SW480 (cell line): Measurements from ENCODE around the gene TAP1.
A peak's percentile ranks its signal among the peaks of the same experiment; 100 is the strongest.
"Not testable (repeated sequence)": the region's sequence is repeated elsewhere in the genome, so short reads cannot be mapped to it uniquely, and the experiment has no call there.

Source experiments
- DNase-seq: peaks from one replicate; pipeline ENCODE4 v3.0.0-alpha.2; 2016; ENCODE audit warnings: low spot score

The TAP1 gene

DNA sequence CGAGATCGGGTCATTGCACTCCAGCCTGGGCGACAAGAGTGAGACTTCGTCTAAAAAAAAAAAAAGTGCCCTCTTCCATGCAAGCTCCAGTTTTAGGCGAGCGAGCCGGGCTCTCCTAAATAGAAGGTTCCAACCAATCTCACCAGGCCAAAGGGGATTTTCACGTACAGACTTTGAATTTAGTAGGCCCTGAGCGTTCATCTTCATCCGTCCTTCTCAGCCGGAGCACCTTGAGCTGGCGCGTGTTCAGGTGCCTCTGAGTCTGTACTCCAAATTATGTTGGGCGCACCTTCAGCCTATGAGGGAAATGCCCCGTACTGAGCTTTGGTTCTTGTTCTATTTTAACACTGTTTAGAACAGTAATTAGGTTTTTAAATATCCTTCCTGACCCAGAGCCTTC is 14.1 kb downstream of the TAP1 start:
- DNase-seq: no peak

DNA sequence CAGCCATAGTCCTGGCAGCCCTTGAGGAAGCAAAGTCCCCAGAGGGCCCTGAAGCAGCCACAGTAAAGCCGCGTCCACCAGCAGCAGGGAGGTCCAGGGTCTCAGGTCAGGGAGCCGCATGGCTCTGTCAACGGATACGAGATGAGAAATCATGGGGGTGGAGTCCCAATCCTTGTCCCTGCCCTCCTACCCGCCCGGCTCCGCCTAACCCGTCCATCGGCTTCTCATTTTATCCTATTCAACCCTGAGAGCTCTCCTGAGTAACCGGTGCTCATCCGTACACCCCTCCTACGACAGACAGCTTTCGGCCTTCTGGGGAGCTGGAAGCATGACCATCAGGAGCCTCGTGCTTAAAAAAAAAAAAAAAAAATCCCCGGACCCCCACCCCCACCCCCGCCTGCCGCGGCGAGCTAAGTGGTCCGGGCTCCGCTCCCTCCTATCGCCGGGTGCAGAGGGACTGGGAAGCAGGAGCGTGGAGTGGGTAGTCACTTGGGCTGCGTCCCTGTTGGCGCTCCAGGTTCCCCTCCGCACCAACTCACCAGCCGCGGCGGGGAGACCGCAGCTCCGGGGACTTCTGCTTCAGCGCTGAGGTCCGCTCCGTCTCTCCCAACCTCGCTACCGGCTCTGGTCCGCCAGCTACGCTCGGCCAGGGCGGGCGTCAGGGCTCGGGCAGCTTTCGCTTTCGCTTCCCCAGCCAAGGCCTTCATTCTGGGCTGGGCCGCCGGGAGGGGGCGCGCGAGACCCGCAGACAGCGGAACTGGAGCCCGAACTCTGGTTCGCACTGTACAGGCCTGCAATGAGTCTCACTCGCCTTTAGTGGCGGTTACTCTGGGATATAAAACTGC is 15.2 kb downstream of the TAP1 start, which contains the start of gene TAP2:
TSS of gene TAP2 (minus strand) at position 626 of the 845 bp plus-strand sequence. CDS start at position 120, 506 bp downstream.
- peak; percentile 82 for DNase-seq

DNA sequence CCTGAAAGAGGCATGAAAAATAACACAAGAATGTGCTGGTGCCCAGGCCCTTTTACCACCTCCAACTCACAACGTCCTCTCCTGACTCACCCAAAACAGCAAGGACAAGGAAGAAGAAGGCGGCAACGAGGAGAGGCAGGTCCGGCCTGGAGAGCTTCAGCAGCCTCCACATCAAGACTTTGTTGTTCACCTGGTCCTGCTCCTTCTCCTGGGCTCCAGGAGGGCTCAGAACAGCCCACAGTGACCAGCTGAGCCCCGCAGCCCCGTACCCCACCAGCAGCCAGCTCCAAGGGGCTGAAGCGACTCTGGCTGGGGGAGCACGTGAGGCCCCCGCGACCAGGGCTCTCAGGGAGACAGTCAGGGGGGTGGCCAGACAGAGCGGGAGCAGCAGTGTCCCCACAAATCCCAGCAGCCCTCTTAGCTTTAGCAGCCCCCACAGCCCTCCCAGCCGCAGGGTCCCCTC is 15.8 kb downstream of the TAP1 start:
- peak; percentile 38 for DNase-seq

DNA sequence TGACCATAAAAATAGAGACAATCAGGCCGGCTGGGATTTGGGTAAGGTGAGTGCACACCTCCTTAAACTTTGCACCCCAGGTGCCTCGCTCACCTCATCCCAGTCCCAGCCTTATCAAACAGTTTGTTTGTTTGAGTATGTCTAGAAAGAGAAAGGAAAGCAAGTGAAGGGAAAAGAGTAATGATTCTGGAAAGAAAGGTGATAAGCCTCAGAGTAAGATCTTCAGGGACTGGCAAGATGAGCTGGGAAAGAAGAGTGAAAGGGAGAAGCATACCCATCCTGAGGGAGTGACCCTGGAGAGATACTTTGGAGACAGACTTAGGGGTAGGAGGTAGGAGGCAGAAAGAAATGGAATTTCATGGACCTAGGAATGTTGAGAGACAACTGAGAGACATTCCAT is 16.6 kb downstream of the TAP1 start:
- no peak for DNase-seq

DNA sequence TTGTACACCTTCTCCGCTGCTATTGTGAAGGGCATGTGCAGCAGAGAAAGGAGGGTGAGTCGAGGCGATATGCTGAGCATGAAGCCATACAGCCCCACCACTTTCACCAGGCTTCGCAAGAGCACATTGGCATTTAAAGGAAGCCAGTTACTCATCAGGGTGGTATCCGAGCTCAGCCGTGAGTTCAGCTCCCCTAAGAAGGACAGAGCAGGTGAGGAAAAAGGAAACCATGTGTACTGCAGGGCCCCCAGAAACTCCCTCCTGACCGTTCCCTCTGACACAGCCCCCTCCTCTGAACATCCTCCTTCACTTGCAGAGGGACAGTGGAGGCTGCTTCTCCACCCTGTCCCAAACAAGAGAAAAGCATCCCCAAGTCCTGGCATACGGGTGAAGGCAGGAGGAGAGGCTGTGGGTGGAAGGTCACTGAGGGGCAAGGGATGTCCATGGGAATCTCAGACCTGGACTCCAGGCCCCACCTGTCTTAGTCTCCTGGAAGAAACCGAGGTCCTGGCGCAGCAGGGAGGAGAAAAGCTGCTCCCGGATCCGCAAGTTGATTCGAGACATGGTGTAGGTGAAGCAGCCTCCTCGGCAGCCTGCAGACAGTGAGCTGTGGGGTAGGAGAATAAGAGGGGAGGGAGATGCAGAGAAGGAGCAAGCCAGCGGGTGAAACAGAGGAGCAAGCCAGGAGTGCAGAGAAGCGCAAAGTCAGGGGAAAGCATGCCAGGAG is 18.2 kb downstream of the TAP1 start:
- no peak for DNase-seq

DNA sequence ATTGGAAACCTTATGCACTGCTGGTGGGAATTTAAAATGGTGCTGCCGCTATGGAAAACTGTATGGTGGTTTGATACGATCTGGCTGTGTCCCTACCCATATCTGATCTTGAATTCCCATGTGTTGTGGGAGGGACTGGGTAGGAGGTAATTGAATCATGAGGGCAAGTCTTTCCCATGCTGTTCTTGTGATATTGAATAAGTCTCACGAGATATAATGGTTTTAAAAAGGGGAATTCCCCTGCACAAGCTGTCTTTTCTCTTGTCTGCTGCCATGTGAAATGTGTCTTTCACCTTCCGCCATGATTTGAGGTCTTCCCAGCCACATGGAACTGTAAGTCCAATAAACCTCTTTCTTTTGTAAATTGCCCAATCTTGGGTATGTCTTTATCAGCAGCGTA is 19.8 kb downstream of the TAP1 start:
- DNase-seq: no peak

DNA sequence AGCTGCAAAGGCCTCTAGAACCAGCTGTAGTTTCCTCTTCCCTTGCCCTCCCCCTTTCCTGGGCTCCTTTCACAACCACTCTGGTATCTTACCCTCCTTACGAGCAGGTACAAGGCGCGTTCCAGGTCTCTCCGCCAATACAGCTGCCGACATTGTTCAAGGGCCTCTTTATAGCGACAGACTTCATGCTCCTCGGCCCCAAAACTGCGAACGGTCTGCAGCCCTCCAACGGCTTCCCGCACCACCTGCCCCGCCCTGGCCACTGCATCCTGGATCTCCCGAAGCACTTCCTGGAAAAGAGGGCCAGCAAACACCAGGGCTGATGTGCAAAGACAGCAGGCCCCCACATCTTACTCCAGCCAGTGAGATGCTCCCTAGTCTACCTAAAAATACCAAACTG is 21.0 kb downstream of the TAP1 start:
- no peak for DNase-seq

DNA sequence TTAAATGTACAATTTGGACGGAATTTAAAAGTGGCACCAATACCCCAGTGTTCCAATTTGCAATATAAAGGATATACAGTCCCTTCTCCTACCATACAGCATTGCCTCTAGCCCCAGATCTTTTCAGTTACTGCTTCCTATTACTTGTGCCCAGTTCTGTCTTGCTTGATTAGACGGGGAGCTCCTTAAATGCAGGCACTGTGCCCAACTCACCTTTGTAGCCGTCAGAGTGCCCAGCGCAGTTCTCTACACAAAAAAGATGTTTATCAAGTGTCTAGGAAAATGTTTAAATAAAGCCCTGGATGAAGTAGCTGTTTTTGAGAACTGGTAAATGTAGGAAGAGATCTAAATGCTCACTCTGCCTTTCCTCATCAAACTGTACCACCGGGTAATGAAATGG is 22.6 kb downstream of the TAP1 start:
- DNase-seq: no peak

DNA sequence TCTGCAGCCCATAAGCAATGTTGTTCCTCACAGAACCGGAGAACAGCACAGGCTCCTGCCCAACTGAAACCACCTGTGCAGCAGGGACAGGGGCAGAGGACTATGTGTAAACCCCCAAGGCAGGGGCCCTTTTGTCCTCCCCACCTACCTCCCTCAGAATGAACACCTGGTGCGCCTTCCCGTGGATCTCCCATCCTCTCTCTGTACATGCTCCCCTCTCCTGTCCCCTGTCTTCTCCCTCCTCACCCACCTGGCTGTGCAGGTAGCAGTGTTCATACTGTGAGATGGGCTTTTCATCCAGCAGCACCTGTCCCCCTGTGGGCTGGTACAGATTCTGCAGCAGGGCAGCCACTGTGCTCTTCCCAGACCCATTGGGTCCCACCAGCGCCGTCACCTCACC is 23.5 kb downstream of the TAP1 start:
- no peak for DNase-seq

DNA sequence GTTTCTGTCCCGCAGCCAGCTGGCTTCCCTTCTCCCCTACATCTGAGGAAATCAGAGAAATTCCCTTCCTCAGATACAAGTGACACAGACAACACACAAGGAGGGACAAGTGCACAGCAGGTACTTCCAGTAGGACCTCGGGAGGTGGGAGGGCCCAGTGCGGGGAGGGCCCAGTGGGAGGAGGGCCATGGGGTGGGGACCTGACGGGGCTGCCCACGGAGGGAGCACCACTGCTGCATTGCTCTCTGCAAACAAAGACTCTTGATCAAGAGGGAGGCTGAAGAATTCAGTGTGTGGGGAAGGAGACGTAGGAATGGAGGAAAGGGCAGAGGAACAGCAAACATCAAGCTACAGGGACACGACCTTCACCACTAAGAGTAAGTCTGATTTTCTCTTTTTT is 24.0 kb downstream of the TAP1 start:
- no peak for DNase-seq

DNA sequence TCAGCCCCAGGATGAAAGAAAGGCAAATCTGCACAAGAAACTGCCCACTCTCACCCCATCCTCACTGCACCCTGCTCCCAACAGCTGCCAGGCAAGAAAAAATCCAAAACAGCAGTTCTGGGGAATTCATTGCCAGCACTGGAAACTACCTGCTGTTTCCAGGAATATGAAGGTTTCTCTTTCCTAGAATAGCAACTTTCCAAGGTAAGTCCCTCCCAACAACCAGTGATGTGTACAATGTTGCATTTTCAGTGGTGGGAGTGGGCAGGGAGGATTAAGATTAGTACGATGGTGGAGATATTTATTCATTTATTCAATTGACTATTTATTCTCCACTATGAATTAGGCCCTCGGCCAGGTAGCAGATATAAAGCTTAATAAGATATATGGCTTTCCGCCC is 26.5 kb downstream of the TAP1 start:
- DNase-seq: no peak

DNA sequence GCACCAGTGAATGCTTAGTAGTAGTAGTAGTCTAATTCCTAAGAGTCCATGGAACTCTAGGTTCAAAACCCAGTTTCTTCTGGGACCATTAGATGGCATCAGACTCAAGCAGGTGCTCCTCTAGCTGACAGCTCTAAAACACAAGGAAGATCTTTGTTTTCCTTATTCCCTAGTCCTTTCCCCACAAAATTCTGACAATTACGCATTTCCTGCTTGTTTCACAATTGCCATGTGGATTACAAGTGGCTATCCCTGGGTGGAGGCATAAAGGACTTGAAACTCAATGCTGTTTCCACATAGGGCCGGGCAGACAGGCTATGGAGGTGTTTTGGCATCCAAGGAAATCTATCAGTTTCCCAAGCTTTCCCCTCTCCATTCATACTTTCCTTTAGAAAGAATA is 27.5 kb downstream of the TAP1 start:
- peak; percentile 9 for DNase-seq

DNA sequence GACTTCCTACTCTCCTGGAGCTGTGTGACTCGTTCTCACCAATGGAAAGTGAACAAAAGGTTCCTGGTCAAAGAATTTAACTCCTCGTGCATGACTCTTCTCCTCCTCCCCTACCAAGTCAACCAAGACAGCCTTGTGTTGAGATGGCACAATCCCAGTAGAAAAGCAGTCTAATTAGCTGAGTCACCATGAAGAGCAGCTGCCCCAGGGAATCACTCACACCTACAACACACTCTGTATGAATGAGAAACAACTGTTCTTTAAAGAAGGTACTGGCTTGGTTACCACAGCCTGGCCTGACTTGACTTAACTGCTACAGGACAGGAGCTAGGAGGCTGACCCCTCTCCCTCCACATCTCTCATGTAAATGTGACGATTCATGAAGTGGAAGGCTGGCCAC is 33.8 kb downstream of the TAP1 start:
- peak; percentile 14 for DNase-seq

DNA sequence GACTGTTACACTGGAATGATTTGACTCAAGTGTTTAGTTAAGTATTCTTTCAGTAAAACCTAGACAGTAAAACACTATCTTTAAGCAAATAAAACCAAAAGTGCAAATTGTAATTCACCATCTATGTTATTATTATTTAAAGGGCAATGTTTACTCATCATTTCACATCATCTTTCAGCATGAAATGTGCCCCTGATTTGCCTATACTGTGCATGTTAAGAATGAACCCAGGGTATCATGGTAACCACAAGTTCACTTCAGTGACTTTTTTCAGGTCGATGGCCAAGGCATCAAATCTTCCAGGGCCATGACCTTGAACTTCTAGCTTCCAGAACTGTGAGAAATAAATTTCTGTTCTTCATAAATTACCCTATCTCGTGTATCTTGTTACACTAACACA is 34.6 kb downstream of the TAP1 start:
- DNase-seq: no peak

DNA sequence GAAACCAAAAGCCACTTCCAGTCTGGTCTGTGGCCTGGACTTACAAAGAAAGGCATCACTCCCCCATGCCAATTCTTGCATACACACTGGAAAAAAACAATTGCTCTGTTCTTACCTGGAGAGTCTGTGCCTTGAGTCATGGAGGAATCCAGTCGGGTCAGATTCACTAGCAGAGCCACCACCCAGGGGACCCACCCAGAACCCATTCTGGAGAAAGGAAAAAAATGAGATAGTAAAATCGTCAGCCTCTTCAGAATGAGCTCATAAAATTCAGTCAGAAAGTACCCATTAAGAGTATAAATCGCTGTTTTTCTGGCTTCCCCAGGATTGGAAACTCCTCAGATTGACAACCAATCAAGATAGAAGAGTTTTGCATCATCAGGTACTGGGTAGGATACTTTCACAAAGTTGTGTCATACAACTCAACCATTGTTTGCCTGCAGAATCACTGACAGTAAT is 36.7 kb downstream of the TAP1 start, which contains the start of gene HLA-DOB:
TSS of gene HLA-DOB (minus strand) at position 257 of the 459 bp plus-strand sequence. CDS start at position 206, 51 bp downstream.
- DNase-seq: peak; percentile 9

DNA sequence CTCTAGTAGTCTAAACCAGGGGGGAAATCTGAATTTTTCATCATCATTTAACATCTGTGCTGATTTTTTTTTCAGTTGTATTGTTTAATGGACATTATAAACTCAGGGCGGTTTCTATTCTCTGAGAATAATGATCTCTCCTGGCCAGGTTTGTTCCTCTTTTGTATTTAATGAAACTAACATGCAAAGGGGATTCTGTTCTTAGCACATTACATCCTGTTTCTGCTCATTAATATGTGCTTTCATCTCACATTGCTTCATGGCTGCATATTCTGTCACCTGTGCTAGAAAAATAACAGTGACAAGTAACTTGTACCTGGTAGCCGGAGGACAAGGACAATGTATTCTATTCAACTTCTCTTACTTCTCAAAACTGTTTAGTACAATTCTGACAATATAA is 37.5 kb downstream of the TAP1 start:
- no peak for DNase-seq

DNA sequence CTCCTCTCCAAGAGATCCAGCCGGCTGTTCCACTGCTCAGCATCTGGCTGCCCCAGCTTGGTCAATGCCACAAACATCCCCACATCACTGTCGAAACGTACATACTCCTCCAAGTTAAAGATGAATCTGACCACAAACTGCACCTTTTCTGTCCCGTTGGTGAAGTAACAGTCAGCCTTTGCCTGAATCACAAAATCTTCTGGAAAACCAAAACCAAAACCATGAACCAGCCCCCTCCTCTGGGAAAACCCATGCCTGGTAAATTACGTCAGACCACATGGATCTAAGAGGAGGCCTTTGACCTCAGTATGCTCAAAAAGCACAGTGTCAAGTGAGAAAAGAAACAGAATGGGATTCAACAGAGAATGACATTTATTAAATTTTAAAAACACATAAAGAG is 38.4 kb downstream of the TAP1 start:
- DNase-seq: no peak

DNA sequence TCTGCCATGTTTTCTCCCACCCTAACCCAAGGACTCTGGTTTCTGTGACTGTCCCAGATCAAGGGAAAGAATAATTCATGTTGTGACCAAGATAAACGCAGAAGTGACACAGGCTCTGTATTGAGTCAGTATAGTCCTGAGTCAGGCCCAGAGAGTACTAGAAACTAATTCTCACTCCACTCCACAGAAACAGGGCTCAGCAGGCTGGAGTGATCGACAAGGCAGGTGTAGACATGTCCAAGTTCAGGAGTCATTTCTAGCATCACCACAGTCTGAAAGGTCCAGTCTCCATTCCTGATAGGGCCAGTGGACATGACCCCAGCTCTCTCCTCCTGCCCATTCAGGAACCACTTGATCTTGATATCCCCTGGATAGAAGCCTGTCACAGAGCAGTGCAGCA is 39.4 kb downstream of the TAP1 start:
- DNase-seq: no peak

DNA sequence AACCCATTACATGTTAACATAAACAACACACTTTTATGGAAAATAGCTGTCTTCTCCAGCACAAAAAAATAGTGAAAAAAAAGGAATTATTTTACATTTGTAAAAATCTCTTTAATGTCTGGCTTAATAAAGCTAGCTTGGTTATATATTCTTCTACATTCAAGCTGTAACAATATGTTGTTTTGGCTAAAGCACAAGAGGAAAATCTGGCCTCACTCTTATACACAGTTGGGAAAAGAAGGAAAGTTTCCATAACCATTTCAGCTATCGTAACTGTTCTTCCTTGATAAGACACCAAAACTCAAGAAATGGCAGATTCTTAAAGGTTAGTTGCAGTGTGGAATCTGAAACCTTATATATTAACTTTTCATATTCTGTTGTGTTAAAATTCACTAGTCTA is 44.3 kb downstream of the TAP1 start:
- DNase-seq: no peak

DNA sequence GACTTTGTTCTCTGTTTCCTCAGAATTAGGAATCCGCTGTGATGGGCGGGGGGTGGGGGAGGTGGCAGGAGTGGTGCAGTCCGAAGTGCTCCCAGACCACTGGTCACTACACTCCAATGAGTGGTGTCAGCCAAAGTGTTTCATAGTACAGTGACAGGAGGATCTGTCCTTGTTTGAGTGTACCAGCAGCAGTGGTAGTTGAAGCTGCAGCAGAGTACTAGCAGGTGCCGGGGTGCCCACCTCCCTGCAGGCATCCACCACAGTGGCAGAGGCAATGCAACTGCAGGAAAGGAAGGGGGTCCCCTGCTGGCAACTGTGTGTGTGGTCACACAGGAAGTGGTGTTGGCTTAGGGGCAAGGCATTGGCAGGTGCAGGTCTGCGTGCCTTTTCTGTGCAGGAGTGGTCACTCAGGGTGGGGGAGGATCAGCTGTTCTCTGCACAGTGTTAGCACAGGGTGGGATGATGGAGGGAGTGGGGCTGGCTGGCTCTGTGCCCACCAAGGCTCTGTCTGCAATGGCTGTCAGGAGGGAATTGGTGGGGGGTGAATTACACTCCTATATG is 46.4 kb downstream of the TAP1 start:
- no peak for DNase-seq

DNA sequence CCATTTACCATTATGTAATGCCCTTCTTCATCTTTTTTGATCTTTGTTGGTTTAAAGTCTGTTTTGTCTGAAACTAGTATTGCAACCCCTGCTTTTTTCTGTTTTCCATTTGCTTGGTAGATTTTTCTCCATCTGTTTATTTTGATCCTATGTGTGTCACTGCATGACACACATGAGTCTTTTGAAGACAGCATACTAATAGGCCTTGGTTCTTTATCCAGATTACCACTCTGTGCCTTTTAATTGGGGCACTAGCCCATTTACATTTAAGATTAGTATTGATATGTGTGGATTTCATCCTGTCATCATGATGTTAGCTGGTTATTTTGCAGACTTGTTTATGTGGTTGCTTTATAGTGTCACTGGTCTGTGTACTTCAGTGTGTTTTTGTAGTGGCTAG is 48.1 kb downstream of the TAP1 start:
- not testable (repeated sequence) for DNase-seq

DNA sequence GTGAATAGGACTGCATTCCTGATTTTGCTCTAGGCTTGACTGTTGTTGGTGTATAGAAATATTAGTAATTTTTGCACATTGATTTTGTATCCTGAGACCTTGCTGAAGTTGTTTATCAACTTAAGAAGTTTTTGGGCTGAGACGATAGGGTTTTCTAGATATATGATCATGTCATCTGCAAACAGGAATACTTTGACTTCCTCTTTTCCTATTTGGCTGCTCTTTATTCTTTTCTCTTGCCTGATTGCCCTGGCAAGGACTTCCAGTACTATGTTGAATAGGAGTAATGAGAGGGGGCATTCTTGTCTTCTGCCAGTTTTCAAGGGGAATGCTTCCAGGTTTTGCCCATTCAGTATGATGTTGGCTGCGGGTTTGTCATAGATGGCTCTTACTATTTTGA is 50.1 kb downstream of the TAP1 start:
- no peak for DNase-seq

DNA sequence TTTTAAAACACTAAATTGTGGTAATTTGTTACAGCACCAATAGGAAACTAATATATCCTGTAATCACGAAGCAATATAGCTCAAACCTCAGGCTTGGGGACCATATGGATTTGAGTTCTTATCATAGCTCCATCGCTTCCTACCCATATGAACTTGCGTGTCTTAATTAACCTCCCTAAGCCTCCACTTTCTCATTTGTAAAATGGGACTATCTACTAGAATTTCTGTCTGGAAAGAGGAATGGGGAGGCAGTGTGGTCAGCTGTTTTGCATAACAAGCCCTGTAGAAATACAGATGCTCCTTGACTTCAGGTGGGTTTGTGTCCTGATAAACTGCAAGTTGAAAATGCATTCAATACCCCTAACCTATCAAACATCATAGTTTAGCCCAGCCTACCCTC is 53.8 kb downstream of the TAP1 start:
- DNase-seq: no peak
